AG04449 (cell line): ENCODE data around the gene OPHN1.

ENCODE experiments used
- CTCF ChIA-PET: fragments of 350-600 bp; formaldehyde crosslinking; extraction: SDS; loops from one replicate; lab custom pipeline; 2021; ENCODE audit warnings: antibody characterized with exemption; lab: Yijun Ruan, JAX
- POLR2A ChIA-PET: fragments of 400-600, 350-600 bp; formaldehyde crosslinking; extraction: SDS; loops from one replicate; lab custom pipeline; 2020; ENCODE audit warnings: antibody characterized with exemption, inconsistent platforms; lab: Yijun Ruan, JAX
- DNase-seq: peaks from one replicate; pipeline ENCODE4 v3.0.0-alpha.2; 2010; ENCODE audit warnings: low read depth, low spot score
- H3K4me3 ChIP-seq: 2 replicates; pipeline ENCODE4 v1.5.1; 2011; ENCODE audit warnings: low read depth, mild to moderate bottlenecking, control low read depth, low read length
- TF ChIP-seq, protein P1 (sequence below): IDR thresholded peaks from one replicate; pipeline ENCODE4 v1.5.1; 2011; ENCODE audit warnings: mild to moderate bottlenecking, moderate library complexity, low read length, control low read depth, inconsistent platforms; ENCODE audit not compliant: insufficient read depth; ENCODE audit errors: missing control alignments

OPHN1 gene

DNA sequence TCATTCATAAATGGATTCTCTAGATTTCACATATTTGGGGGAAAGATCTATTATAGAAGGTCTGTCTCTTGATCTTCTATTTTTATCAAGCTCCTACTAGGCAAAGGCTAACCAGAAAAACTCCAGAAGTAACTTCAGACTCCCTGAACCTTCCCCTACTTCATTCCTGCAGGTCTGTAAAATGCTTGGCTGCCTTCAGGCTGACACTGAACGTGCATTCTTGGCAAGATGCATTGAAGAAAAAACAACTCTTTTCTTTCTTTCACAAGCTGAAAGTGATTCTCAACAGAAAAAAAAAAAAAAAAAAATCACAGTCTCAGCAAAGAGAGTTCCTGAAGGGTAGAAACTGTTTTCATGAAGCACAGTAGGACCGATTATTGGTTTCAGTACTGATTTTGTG, 12.7 kb downstream of the OPHN1 start:
- TF ChIP-seq, protein P1, sequence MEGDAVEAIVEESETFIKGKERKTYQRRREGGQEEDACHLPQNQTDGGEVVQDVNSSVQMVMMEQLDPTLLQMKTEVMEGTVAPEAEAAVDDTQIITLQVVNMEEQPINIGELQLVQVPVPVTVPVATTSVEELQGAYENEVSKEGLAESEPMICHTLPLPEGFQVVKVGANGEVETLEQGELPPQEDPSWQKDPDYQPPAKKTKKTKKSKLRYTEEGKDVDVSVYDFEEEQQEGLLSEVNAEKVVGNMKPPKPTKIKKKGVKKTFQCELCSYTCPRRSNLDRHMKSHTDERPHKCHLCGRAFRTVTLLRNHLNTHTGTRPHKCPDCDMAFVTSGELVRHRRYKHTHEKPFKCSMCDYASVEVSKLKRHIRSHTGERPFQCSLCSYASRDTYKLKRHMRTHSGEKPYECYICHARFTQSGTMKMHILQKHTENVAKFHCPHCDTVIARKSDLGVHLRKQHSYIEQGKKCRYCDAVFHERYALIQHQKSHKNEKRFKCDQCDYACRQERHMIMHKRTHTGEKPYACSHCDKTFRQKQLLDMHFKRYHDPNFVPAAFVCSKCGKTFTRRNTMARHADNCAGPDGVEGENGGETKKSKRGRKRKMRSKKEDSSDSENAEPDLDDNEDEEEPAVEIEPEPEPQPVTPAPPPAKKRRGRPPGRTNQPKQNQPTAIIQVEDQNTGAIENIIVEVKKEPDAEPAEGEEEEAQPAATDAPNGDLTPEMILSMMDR, result no peak
- CTCF ChIA-PET, result no interaction called here
- no peak for DNase-seq
- no peak overlapping the region for H3K4me3 ChIP-seq
- POLR2A ChIA-PET, result no interaction called here

DNA sequence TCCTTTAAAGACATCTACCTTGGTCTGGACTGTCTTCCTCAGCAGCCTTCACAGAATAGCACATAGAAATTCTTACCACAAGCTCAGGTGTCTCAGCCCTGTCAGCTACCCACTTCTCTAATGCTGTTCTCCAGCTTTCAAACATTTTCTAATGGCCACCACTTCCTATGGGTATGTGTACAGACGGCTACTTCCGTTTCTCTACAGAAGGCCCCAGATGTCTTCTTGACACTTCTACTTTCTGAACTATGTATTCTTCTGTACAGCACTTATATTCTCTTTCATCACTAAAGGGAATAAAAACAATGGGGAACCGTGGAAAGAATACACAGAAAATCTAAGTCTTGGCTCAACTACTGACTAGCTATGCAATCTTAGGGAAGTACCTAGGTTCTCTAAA, 13.3 kb downstream of the OPHN1 start:
- H3K4me3 ChIP-seq, result no peak overlapping the region
- DNase-seq, result no peak
- POLR2A ChIA-PET, result no interaction called here
- CTCF ChIA-PET, result no interaction called here
- TF ChIP-seq, protein P1, result no peak

DNA sequence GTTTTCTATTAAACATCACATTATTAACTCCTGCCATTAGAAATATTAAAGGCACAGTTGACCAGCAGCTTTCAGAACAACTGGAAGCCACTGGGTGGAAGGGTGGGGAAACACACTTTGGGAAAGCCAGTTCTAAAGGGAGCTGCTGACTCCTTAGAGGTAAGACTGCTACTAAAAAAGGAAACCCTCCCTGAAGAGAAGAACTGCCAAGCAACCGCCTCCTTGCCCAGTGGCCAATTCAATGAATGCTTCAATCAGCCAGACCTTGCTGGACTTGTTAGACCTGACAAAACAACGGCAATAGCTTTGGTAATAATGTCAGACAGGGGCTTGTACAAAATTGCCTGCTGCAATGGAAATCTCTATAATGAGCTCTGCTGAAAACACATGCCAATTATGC, 15.6 kb downstream of the OPHN1 start:
- no peak overlapping the region for H3K4me3 ChIP-seq
- DNase-seq, result no peak
- TF ChIP-seq, protein P1, result no peak
- POLR2A ChIA-PET, result no interaction called here
- CTCF ChIA-PET, result interaction anchor here (1.0 kb wide), 1 partner anchor 11 kb away, joined by 3 read pairs; no protein-coding TSS in a partner anchor

DNA sequence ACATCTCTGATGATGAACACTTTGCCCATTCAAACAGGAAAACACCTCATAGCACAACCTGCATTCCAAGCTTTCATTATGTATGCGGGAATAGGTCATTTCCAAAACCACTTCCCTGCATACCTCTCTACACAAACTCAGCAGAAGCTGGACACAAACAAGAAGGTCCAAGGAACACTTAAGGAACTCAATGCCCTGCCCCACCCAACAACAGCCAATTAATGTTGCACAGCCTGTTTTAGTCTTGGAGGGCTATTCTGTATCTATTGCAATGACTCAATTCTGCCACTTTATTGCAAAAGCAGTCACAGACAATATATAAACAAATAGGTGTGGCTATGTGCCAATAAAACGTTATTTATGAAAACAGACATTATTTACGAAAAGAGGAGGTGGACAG, 16.7 kb downstream of the OPHN1 start:
- CTCF ChIA-PET, result no interaction called here
- H3K4me3 ChIP-seq, result no peak overlapping the region
- DNase-seq, result no peak
- POLR2A ChIA-PET, result no interaction called here
- TF ChIP-seq, protein P1, result no peak

DNA sequence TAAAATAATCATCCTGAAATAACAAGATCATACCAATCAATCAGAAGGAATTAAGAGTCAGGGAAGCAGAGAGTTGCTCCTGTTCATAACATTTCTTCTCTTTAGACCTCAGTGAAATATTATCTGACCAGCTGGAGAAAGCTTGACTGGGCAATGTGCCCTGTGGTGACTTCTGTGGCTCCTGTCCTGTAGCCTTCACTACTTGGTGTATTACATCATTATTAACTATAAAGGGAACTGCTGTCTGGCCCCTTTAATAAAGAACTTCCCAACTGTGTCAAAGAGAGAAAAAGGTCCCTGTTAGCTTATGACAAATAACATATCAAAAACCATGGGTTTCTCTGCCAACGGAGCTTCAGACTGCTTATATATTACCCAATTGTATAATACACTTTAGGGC, 18.0 kb downstream of the OPHN1 start:
- TF ChIP-seq, protein P1, result no peak
- H3K4me3 ChIP-seq, result no peak overlapping the region
- ChIA-PET CTCF (no interaction called here), POLR2A (no interaction called here)
- DNase-seq, result no peak

DNA sequence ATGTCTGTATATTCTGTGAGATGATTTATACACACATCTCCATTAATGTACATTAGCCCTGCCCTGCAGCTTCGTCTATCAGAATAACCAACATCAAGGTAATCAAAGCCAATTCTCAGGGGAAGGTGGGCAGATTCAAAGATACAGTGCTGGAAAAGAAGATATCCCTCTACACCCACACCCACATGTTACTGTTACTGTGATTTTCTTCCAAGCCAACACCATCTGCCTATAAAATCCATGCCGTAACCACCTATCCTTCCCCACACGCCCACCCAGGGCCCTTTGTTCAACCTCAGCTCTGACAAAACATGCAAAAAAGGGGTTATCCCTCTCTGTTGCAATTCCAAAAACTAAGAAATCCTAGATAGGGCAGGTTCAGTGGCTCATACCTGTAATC, 20.0 kb downstream of the OPHN1 start:
- POLR2A ChIA-PET, result no interaction called here
- CTCF ChIA-PET, result no interaction called here
- TF ChIP-seq, protein P1, result no peak
- DNase-seq, result no peak
- no peak overlapping the region for H3K4me3 ChIP-seq

DNA sequence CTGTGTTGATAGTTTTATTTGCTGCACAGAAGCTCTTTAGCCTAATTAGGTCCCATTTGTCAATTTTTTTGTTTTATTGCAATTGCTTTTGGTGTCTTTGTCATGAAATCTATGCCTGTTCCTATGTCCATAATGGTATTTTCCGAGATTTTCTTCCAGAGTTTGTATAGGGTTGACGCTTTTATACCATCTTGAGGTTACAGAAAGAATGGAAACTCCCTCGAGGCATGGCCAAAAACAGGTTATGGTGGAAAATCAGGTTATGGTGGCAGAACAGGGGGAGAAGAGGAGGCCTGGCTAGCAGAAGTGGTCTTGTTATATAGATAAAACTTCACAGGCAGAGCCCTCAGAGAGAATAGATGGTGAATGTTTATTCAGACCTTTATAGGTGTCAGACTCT, 21.6 kb downstream of the OPHN1 start:
- DNase-seq, result no peak
- TF ChIP-seq, protein P1, result no peak
- POLR2A ChIA-PET, result no interaction called here
- CTCF ChIA-PET, result no interaction called here
- no peak overlapping the region for H3K4me3 ChIP-seq
